NCI-H146 treated with DMSO at 0.1 percent for 48 hours (cell line): ENCODE data around the gene TMUB1.

Source experiments
- DNase-seq: peaks from one replicate; lab custom pipeline; 2025; ENCODE audit not compliant: unreplicated experiment; lab: John Stamatoyannopoulos, UW

Gene TMUB1

DNA sequence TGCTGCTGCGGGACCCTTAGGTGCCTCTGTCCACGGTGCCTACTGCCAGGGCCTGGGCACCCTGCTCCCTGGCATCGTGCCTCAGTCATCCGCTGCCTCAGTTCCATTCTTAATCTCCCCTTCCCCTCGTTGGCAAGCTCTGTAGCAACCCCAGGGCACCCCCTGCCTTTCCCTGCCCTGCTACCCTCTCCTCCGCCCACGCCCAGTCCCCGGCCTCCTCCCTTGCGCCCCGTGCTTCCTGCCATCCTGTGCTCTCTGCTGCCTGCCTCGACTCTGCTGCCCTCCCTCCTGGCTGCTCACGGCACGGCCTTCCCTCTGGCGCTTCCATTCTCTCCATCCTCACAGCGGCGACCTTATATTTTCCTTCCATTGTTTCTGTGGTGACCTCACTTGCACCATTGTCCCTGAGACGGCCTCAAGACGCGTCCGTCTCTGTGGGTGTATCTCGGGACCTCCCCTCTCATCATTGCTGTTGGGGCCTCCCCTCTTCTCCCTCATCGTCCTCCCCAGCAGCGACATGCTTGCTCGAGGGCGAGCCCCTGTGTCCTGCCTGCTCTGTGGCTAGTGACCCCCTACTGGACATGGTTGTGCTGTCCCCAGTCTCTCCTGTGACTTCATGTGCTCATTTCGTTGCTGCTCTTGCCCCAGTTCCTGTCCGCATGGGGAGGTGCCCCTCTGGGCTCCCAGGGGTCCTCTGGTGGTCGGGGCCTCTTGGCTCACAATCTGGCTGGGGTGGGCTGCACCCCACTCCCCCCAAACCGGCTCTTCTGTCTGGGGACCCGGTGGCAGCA is 38.3 kb upstream of the TMUB1 start:
- DNase-seq = no peak

DNA sequence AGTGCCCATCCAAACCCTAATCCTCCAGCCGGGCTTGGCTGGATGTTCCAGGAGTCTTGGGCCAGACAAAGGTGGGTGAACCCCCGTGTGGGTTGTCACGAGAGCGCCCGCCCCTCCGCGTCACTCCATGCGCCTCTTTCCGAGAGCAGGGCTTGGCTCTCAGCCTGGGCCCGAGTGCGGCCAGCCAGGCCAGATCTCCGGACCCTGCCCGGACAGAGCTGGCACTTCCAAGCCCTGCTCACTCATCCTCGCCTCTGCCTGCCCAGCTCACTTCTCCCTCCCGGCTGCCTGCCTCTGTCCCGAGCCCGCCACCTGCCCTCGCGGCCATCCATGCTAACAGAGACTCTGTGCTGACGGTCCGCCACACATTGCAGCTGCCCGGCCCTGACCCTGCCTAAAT is 37.6 kb upstream of the TMUB1 start:
- DNase-seq = no peak

DNA sequence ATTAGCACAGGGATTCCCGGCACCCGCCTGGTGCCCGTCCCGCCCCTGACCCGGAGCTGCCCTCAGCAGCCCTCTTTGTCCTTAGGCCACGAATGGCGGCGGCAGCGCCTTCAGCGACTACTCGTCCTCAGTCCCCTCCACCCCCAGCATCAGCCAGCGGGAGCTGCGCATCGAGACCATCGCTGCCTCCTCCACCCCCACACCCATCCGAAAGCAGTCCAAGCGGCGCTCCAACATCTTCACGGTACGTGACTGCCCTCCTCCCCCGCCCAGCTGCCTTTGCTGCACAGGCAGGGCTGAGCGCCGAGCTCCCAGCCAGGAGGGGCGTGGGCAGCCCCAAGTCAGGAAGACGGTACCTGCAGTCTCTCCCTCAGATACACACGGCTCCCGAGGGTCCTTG is 36.6 kb upstream of the TMUB1 start:
- no peak for DNase-seq

DNA sequence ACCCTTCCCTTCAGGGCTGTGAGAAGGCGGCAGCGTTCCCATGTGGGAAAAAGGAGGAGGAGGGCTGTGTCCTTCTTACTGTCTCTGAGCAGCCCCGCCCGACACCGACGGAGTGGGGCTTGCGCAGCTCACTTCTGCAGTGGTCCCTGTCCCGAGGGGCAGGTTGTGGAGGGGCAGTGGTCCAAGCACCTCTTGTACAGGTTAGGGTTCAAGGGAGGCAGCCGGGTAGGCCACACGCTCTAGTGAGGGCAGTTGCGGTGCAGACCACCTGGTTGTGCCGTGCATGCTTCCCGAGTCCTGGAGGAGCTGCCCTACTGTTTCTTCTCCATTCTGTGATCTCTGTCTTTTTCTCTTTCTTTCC is 35.7 kb upstream of the TMUB1 start:
- no peak for DNase-seq

DNA sequence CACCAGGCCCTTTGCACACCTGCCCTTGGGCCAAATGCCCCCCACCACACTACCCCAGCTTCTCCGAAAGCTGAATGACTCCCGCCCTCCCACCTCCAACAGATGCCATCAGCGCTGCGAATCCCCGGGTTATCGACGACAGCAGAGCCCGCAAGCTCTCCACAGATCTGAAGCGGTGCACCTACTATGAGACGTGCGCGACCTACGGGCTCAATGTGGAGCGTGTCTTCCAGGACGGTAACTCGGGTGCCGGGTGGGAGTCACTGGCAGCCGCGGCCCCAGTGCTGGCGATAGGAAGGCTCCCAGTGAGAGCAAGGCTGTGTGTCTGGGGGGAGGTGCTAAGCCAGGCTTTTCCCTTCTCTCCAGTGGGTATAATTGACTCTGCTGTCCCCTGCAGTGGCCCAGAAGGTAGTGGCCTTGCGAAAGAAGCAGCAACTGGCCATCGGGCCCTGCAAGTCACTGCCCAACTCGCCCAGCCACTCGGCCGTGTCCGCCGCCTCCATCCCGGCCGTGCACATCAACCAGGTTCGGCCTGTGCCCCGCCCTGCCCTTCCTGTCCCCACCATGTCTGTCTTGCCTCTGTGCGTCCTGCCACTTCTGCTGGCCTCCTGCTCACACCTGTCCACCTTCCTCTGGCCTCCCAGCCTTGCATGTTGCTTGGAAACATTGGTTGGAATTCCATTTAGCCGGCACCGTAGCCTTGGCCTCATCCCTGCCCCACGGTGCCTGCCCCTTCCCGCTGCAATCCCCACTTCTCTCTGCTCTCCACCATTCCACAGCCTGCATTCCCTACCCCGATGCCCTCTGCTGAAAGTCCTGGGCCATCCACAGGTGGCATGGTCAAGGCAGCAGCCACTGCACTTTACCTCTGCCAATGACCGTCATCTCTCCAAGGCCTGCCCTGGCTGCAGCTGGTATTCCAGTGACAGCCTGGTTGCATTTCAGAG is 35.1 kb upstream of the TMUB1 start:
- DNase-seq = no peak

DNA sequence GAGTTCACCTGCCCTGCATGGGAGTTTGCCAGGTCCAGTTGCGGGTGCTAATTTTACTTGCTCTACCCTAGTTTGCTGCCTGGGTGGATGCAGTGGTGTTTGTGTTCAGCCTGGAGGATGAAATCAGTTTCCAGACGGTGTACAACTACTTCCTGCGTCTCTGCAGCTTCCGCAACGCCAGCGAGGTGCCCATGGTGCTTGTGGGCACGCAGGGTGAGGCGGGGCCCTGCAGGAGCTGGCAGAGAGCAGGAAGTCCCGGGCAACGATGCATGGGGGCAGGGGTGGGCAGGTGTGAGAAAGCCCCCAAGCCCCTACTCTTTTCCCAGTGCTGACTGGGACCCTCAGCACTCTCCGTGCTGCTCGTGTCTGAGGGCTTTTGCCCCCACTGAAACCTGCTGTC is 34.3 kb upstream of the TMUB1 start:
- DNase-seq = no peak

DNA sequence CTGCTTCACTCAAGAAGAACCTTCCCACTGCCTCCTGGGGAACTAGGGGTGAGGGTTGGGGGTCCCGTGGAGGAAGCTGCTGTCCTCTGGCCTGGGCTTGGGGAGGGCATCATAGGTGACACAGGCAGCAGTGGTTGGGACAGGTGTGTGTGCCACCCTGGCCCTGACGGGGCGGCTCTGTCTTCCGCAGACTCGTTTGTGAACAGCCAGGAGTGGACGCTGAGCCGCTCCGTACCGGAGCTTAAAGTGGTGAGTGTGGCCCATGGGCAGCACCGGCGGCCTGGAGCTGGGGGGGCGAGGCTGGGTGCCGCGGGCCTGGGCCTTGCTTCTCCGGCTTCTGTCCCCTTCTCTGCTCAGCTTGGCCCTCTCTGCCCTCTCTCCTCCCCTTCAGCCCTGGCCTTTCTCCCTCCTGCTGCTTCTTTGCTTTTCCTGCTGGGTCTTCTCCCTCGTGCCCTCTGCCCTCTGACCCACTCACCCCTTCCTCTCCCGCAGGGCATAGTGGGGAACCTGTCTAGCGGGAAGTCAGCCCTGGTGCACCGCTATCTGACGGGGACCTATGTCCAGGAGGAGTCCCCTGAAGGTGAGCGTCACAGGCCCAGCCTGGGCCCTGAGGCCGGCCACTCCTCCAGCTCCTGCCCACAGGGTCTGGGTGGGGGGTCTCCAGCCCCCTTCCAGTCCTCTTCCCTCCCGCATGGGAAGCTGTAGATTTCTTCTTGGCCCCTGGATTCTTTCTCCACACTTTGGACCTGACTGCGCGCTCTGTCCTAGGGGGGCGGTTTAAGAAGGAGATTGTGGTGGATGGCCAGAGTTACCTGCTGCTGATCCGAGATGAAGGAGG is 33.5 kb upstream of the TMUB1 start:
- no peak for DNase-seq

DNA sequence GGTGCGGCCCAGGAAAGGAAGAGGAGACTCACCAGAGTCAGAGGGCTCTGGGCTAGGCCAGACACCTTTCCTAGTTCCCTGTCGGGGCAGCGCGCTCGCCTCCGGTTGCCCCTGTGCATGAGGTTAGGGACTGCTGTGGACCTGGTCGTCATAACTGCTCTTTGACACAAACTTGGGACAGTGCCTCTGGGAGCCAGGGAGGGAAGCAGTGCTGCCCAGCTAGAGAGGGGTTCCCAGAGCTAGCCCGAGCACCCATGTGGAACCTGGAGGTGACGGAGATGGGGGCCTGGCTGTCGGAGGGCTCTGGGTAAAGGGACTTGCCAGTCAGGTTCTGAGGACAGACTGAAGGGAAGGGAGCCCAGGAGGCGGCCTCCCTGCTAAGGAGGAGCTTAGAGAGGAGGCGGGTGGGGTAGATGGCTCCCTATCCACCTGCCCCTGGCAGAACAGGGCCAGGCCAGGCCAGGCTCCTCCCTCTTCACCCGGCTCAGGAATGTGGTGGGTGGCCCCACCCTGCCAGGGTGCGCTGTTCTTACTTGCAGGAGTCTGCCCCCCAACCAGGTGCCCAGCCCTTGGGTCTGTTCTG is 32.6 kb upstream of the TMUB1 start:
- no peak for DNase-seq

DNA sequence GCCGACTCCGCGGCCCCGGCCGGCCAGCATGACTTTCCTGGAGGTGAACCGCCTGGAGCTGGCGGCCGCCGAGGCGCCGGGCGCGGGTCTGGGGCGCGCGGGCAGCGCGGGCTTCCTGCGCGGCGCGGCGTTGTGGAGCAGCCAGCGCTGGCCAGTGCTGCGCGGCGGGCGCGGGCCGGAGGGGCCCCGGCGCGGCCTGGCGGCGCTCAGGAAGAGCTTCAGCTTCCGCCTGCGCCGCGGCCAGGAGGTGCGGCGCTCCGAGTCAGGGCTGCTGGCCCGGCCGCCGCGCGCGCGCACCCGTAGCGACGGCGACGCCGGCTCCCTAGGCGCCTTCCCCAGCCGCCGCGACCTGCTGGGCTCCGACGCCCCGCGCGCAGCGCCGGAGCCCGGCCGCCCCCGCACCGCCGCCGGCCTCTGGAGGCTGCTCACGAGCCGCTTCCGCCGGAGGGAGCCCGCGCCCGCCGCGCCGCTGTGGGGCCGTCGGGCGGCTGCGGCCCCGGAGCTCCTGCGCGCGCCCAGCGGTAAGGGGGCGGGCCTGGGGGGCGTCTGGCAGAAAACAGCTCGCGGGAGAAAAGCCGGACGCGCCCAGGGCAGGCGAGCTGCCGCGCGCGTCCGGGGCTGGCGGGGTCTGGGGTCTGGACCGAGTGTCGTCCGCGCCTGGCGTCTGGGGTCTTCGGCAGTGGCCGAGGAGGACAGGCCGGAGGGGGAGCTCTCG is 32.0 kb upstream of the TMUB1 start:
- DNase-seq = no peak

DNA sequence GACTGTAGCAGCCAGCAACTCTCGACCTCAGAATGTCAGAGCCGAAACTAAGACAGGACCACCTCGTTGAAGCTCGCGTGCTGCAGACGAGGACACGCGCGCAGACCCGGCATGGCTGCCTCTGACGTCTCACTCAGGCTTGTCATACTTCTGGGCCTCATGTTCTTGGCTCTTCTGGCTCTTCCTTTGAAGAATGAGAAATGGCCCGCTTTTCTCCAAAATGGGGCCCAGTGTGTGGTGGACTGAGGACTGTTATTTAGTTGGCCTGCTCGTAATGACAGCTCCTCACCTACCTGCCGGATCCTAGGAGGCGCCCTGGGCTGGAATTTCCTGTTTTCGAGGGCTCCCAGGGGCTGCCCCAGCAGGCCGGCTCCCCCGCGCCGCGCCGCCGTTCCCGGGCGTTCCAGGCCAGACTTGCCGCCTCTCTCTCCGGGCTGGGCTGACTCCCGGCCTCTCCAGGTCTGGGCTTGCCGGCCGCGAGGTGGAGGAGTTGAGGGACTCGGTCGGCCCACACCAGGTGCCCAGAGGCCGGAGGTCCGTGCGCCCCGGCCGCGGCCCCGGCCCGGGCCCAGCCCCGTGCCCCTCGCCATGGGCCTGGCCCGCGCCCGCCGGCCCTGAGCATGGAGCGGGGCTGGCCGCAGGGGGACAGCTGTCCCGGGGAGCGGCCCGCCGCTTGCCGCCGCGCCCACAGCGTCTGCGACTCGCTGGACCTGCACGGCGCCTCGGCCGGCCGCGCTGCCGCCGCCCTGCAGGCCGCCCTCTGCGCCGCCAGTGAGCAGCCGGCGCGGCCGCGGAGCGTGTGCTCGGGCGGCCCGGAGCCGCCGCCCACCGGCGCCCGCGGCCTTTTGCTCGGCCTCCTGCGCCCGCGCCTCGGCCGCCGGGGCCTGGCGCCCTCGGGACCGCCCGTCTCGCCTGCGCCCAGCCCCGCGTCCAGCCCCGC is 31.1 kb upstream of the TMUB1 start:
- DNase-seq = no peak

DNA sequence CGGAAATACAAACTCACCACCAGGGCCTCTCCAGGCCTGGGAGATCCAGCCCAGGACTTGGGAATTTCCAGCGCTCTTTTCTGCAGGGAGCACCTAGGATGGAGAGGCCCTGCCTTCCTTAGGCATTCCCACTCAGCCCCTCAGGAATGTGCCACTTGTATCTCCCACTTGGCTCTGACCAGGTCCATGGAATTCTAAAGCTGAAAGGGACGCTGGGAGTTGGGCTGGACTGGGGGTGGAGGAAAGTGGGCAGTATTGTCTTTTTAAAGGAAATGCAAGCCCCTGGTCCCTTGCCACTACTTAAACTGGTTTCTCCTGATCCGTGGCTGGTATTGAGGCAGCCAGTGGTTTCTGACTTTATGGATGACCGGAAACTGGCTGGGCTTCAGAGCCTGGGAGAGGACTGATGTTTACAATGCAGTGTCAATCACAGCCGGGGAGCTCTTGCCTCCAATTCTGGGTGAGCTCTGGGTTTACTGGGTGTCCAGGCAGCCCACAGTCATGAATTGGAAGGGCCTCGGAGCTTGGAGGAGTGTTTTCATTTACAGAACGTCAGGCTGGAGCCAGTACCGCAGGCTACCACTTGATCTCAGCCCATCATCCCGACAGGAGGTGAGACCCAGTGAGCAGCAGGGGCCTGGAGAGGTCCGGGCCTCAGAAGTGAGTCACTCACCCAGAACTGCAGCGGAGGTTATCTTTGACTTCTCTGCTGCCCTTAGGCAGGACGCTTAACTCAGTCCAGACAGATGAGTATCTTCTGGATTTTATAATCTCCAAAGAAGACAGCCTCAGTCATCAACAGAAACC is 30.3 kb upstream of the TMUB1 start:
- DNase-seq = no peak

DNA sequence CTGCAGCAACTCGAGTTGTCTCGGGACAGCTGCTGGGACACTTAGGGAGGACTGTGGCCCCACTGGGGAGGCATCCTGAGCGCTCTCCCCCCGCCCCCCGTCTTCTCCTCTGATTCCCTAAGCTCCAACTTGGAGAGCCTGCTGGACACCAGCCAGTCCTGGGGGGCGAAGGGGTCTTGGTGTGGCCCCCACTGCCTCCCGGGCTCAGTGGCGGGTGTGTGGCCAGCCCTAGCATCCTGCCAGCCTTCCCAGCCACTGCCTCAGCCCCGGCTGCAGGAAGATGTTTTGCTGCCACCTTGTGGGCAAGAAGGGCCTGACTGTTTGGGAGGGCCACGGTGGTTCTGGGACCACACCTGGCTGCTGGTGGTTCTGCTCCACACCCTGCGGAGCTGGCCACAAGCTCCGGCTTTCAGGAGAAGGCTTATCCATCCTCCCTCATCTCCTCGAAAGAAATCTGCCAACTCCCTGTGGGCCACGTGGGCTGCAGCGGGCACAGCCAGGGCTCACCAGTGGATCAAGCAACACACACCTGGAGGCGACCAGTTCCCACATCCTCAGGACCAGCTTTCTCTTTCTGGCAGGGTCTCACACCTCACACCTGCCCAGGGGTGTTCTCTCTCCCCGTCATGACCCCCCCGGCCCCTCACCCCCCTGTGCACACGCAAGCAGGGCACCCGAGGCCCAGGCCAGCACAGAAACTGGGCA is 27.8 kb upstream of the TMUB1 start:
- peak; percentile 11 for DNase-seq

DNA sequence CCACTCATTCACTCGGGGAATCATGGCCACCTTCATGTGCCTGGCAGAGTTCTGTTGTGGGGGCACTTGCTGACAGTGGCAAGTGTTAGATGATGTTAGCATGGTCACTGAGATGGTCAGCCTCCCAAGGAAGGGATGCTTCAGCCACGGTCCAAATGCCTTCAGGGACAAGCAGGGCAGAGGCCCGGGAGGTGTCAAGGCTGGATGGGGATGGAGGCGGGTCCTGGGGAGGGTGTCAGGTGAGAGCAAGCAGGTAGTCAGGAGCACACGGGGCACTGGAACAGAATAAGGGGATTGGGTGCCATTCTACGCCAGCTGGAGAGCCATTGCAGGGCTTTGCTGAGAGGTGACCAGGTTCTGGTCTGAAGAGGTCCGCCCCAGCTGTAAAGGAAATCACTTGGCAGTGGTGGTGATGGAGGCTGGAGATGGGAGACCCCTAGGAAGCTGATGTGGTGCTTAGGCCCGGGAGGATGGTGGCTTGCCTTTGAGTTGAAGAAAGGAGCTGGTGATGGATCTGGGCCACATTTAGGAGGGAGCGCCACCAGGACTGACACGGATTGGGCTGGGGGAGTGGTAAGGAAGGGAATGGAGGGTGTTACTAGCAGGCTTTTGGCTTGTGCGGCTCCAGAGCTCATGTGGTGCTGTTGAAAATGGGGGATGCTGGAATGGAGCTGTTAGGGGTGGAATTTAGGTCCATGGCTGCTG is 27.1 kb upstream of the TMUB1 start:
- no peak for DNase-seq

DNA sequence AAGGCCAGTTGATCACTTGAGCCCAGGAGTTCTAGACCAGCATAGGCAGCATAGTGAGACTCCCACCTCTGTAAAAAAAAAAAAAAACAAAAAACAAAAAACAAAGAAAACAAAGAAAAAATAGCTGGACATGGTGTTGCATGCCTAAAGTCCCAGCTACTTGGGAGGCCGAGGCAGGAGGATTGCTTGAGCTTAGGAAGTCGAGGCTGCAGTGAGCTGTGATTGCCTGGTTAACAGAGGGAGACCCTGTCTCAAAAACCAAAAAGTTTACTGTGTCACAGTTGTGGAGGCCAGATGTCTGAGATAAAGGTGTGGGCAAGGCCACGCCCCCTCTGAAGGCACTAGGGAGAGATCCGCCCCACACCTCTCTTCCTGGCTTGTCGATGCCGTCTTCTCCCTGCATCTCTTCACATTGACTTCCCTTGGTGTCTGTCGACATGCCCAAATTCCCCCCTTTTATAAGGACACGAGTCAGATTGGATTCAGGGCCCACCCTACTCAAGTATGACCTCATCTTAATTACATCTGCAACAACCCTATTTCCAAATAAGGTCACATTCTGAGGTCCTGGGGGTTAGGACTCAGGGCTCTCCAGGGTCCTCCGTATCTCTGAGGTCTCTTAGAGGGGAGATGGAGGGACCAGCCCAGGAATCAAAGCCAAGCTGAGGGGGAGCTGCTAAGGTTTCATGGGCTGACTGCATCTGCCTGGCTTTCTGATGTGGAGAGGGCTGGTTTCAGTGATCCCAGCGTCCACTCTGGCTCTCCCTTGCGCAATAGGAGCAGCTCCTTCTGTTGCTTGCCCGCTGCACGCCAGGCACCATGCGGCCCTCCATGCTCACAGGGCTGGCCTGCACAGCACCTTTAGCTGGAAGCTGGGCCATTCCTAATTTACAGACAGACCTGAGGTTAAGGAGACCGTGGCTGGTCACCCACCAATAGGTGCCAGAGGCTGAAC is 26.1 kb upstream of the TMUB1 start:
- DNase-seq = no peak

DNA sequence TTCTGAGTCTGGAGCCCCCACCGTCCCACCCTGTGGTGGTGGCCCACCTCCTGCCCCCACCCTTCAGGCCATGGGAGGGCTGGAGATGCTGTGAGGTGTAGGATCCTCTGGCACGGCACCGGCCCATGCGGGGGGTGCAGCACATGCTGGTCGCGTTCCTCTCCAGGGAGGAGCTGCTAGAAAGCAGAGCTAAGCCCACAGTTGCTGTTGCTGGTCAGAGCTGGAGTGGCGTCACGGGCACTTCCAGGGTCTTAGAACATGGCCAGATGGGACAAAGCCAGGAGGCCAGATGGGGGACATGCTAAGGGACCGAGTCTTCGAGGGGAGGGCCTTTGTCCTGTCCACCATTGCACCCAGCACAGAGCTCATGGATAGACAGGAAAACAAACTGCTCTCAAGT is 24.6 kb upstream of the TMUB1 start:
- no peak for DNase-seq
